ENCODE measurements around the gene CYTH3.

The CYTH3 gene

GRCh38 chr7:6168477-6168868, 104.0 kb downstream of the CYTH3 start:
- TF ChIP-seq CTCF (IDR thresholded peaks at IDR 0.05; ENCODE audit: insufficient read depth, low read length, missing control alignments), result no peak
- no peak for DNase-seq (ENCODE audit: low read depth, low spot score)
- H3K4me3 ChIP-seq (ENCODE audit: low read depth, low read length), result no peak overlapping the region
- ChIA-PET CTCF (interaction anchor here (0.8 to 4.2 kb wide), 5 partner anchors 8 to 156 kb away, joined by 3 to 14 read pairs (median 4); no protein-coding TSS in a partner anchor), POLR2A (no interaction called here)

- H3K4me3 ChIP-seq (ENCODE audit: low read depth, low read length), result no peak overlapping the region
- POLR2A ChIA-PET, result no interaction called here
- CTCF ChIA-PET, result interaction anchor here (0.7 to 4.2 kb wide), 5 partner anchors 8 to 157 kb away, joined by 3 to 14 read pairs (median 5); no protein-coding TSS in a partner anchor
- DNase-seq (ENCODE audit: low read depth, low spot score), result no peak
- no peak for TF ChIP-seq CTCF (IDR thresholded peaks at IDR 0.05; ENCODE audit: insufficient read depth, low read length, missing control alignments)
These were observed 104.6 kb downstream of the CYTH3 start for GRCh38 chr7:6167587-6168476.

GRCh38 chr7:6167004-6167551, 105.3 kb downstream of the CYTH3 start:
- ChIA-PET CTCF (interaction anchor here (0.7 to 1.3 kb wide), 3 partner anchors 9 to 158 kb away, joined by 3 to 5 read pairs (median 4); no protein-coding TSS in a partner anchor), POLR2A (no interaction called here)
- no peak overlapping the region for H3K4me3 ChIP-seq (ENCODE audit: low read depth, low read length)
- TF ChIP-seq CTCF (IDR thresholded peaks at IDR 0.05; ENCODE audit: insufficient read depth, low read length, missing control alignments), result no peak
- no peak for DNase-seq (ENCODE audit: low read depth, low spot score)

- CTCF ChIA-PET, result interaction anchor here (1.3 kb wide), 1 partner anchor 157 kb away, joined by 5 read pairs; no protein-coding TSS in a partner anchor
- no peak for DNase-seq (ENCODE audit: low read depth, low spot score)
- POLR2A ChIA-PET, result interaction anchor here (0.5 kb wide), 1 partner anchor 165 kb away, joined by 7 read pairs; no protein-coding TSS in a partner anchor
- H3K4me3 ChIP-seq (ENCODE audit: low read depth, low read length), result no peak overlapping the region
- no peak for TF ChIP-seq CTCF (IDR thresholded peaks at IDR 0.05; ENCODE audit: insufficient read depth, low read length, missing control alignments)
These were observed 106.0 kb downstream of the CYTH3 start for GRCh38 chr7:6166443-6166891.

- no peak for TF ChIP-seq CTCF (IDR thresholded peaks at IDR 0.05; ENCODE audit: insufficient read depth, low read length, missing control alignments)
- POLR2A ChIA-PET, result interaction anchor here (0.5 kb wide), 1 partner anchor 166 kb away, joined by 7 read pairs; no protein-coding TSS in a partner anchor
- CTCF ChIA-PET, result interaction anchor here (1.7 kb wide), 1 partner anchor 157 kb away, joined by 13 read pairs; no protein-coding TSS in a partner anchor
These were observed 106.7 kb downstream of the CYTH3 start for GRCh38 chr7:6165521-6166320.

More at GRCh38 chr7:6165521-6166320, 106.7 kb downstream of the CYTH3 start:
- no peak overlapping the region for H3K4me3 ChIP-seq (ENCODE audit: low read depth, low read length)
- no peak for DNase-seq (ENCODE audit: low read depth, low spot score)
